NK-92 (cell line): ENCODE measurements around the gene KCNIP4.

Experiments used
- DNase-seq: peaks from one replicate; lab custom pipeline; 2025; ENCODE audit not compliant: unreplicated experiment; lab: John Stamatoyannopoulos, UW

Gene KCNIP4

DNA sequence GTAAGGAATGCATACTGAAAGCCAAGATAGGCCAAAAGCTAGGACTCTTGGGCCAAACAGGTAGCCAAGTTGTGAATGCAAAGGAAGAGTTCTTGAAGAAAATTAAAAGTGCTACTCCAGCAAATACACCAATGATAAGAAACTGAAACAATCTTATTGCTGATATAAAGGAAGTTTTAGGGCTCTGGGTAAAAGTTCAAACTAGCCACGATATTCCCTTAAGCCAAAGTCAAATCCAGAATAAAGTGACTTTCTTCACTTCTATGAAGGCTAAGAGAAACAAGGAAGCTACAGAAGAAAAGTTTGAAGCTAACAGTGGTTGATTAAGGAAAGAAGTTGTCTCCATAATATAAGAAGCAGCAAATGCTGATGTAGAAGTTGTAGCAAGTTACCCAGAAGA lies 850.7 kb downstream of the KCNIP4 start:
- no peak for DNase-seq

DNA sequence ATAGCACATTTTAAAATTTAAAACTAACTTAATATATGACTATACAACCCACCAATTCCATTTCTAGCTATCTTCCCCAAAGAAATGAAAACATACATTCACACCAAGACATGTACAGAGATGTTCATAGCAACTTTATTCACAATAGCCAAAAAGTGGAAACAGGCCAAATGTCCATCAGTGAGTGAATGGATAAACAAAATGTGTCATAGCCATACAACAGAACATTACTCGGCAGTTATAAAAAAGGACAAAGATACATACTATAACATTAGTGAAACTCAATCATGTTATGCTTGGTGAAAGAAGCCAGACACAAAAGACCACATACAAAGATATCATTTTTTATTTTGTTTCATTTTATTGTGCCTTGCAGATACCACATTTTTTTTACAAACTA lies 851.5 kb downstream of the KCNIP4 start:
- no peak for DNase-seq

DNA sequence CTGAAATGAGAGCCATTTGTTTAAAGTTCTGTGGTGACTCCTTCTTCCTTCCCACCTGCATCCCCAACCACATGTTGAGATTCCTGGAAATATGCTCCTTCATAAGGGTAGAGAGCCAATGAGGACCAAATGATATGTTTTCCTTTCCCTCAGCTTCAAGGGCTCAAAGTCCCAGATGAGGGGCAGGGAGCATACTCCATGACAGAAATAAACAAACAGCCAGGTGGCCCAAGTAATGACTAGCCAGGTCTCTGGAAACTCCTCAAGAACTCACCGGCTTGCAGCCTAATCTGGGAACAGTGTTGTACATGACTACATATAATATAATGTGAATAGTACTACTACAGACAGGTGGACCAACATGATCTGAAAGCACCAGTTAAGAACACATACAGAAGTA lies 856.0 kb downstream of the KCNIP4 start:
- no peak for DNase-seq

DNA sequence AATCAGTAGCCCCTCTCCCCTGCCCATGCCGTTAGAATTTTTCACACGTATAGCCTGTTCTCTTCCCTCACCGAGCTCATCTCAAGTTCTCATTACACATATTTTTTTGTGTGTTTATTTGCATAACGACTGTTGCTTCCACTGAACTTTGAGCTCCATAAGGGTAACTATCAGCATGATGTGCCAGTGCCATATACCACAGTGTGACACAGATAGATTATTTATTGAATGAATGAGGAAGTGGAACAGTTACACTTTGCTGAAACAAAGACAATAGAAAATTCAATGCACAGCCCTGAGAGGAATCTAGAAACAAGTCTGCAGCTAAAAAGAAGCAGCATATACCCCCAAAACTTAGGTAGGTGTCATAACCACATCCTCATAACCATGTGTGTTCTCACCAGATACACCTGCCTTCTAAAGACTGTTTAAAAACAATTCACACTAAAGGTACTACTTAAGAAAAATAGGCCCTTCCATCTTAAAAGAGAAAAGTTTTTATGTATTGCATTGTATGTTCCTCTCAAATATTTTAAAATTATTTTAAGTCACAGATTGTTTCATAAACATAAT lies 858.4 kb downstream of the KCNIP4 start:
- no peak for DNase-seq

DNA sequence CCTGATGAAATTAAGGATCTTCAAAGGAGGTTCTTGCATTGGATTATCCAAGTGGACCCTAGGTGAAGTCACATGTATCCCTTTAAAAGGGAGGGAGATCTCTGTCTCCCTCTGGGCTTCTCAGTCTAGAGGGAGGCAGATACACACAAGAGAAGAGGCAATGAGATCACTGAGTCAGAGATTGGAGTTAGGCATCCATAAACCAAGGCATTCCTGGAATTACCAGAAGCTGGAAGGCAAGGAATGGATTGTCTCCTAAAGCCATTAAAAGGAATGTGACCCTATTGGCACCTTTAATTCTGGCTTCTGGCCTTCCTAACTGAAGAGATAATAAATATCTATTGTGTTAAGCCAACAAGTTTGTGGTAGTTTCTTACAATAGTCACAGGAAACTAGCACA lies 865.2 kb downstream of the KCNIP4 start:
- no peak for DNase-seq

DNA sequence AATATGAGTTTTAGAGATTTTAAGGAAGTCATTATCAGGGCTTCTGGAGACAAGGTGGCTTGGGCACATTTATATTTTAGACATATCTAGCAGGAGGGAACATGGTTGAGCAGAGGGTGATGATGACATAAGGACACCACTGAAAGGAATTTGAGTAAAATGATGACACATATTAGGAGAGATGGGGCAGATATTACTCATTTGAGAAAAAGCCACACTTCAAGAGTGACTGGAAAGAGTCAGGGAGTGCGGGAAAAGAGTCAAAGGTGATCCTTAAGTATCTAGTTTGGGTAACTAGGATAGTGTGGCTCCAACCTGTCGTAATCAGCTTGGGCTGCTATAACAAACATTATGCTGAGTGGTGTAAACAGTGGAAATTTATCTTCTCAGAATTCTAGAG lies 870.6 kb downstream of the KCNIP4 start:
- no peak for DNase-seq

DNA sequence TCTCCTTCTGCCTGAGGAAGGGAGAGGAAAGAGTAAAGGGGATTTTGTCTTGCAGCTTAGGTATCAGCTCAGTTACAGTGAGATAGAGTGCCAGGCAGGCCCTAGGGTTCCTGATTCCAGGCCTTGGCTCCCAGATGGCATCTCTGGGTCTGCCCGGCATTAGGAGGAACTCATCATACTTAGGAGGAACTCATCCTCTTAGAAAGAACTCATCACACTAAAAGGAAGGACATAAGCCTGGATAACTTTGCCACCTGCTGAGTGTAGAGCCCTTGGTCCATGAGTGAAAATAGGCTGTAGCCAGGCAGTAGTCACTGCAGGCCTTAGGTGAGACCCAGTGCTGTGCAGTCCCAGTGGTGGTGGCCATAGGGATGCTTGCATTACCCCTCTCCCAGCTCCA lies 881.2 kb downstream of the KCNIP4 start:
- no peak for DNase-seq

DNA sequence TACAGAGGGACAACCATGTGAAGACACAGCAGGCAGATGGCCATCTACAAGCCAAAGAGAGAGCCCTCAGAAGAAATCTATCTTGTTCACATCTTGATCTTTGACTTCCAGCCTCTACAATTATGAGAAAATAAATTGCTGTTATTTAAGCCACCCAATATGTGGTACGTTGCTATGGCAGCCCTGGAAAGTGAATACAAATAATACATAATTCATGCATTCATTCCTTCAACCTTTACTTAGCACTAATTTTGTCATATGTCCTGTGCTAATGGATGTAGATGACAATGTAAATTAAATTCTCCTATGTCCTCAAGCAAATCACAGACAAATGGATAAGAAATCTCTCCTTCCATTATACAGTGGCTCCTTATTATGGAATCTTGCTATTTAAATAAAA lies 886.7 kb downstream of the KCNIP4 start:
- DNase-seq, result no peak

DNA sequence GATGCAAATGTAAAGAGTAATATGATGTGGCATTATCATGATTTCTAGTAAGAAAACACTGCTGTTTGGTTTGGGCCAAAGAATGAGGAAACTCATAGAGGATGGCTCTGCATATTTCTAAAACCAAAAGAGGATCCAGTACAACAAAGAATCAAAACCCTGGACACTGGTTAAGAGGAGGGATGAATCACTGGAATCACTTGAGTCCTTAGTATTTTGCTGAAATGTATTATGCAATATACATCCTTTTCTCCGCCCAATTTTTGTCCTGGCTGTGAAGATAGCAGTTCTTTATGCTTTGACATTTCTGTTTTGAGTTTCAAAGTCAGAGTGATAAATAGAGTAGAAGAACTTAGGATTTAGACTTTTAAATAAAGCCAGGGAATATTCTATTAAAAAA lies 902.4 kb downstream of the KCNIP4 start:
- DNase-seq, result no peak

DNA sequence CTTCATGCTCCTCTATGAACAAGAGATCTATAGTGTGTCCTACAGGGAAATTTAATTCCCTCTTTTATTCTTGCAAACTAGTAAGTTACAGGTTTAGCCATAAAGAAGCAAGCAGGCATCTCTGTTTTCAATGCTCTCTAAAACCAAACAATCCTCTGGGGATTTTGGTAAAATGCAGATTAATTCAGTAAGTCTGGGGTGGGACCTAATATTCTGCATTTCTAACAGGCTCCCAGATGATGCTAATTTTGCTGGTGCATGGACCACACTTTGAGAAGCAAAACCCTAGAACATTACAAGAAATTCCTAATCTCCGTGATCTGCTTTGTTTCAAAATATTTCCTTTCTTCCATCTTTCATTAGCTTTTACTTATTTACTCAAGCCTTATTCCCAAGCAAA lies 903.5 kb downstream of the KCNIP4 start:
- no peak for DNase-seq

DNA sequence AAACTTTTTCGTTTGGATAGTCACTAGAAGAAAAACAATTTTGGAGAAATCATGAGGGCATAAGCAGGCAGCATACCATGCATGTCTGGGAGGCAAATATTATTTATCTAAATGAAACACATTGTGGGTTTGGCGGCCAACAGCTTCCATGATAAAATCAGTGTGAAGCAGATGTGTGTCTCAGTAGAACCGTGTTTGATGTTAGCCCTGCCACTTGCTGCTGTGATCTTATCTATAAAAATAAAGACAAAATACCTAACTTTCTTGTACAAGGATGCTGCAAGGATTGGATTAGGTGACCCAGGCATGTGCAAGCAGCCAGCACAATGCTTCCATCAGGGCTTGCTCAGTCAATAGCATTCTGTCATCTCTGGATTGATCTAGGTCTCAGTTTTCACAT lies 906.9 kb downstream of the KCNIP4 start:
- no peak for DNase-seq

DNA sequence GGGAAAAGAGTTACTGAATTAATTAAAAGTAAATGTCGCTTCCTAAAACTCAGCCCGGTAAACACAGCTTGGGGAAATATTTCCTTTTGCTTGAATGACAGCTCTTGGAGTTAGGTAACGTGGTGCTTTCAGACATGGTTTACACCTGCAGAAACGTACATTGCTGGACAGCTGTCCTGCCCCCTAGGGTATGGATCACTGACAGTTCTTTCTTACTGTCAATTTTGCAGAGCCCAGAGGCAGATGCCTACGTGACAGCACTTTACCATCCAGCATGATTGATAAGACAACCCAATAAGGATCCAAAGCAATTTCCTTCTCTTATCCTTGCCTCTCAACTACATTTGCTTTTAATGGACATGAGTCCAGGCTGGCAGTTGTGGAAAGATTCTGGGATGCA lies 913.8 kb downstream of the KCNIP4 start:
- no peak for DNase-seq

DNA sequence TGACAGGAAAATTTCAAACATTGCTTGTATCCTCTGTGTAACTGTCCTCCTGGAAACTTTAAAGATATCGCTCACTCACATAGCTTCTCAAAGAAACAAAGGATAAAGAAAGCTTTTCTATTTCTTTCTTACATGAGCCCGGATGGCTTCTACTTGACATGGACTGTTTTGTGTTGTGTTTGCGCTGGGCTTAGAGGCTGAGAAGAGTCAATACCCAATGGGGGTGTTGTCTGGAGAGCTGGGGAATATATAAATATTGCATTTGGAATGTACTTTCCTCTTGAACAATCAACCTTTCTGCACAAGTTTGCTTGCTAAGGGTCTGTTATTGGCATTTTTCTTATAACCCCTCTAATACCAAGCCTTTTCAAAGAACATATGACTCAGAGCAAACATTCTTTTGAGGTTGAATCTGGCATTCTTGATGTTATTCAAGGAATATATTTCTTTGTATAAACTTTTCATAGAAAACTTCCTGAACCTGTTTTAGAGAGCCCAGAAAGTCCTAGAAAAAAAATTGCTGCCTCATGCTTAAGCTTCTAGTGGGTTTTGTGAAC lies 916.4 kb downstream of the KCNIP4 start:
- no peak for DNase-seq

DNA sequence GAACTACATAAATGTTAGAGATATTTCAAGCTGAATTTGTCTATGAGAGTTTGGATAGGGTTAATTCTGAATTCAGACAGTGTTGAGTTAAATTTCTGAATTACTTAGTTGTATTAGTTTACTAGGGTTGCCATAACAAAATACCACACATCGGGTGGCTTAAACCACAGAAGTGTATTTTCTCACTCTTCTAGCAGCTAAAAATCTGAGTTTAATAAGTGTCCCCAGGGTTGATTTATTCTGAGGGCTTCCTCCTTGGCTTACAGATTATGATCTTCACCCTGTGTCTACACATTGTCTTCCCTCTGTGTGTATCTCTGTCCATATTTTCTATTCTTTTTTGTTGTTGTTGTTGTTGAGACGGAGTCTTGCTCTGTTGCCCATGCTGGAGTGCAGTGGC lies 929.8 kb downstream of the KCNIP4 start:
- no peak for DNase-seq

DNA sequence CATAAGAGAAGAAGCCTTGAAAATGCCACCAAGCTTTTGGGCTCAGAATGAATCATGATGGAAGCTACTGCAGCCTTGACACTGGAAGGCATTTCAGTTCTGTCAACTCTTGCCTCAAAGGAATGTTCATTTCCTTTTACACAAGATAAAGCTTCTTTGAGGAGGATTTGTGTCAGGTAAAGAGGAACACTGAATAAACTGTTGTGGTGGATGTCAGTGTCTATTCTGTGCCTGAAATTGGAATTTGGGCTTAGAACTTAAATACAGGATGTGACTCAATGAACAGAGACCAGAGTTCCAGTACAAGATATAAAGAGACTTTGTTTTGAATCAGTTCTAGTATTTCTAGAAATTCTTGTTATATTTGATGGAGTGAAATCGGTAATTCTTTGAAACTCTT lies 935.1 kb downstream of the KCNIP4 start:
- no peak for DNase-seq

DNA sequence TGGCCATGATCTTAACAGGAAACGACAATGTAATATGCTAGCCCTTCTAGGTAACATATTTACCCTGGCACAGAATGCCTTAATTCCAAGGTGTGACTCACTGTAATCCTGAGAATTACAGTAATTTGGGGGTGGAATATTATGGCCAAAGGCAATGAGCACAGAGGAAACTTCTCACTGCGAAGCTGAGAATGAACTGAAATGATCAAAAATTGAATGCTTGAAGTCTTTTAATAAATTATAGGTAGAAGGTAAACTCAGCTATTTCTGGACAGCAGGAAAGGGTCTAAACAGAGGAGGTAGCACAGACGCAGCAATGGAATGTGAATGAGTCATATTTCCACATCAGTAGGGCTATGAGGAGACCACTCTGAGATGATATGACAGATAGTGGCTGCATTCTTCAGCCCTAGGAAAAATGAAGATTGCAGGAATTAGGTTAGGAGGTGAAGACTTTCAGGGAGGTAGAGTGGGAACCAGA lies 935.7 kb downstream of the KCNIP4 start:
- DNase-seq, result no peak

DNA sequence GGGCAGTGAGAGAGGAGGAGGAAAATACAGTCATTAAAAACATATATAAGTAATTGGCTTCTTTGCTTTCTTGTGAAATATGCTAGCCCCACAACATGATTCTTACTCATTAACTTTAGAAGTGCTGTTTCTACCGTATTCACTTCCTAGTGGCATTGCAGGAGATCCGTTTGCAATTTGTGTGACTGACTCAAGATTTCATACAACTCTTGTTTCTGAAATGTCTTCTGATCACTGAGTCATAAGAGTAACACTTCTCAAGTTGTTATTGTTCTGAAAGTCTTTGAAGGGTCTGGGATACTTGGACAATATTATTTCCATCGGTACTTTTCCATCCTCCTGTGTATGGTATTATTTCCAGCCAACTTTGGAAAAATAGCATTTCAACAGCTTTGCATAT lies 937.5 kb downstream of the KCNIP4 start:
- DNase-seq, result no peak

DNA sequence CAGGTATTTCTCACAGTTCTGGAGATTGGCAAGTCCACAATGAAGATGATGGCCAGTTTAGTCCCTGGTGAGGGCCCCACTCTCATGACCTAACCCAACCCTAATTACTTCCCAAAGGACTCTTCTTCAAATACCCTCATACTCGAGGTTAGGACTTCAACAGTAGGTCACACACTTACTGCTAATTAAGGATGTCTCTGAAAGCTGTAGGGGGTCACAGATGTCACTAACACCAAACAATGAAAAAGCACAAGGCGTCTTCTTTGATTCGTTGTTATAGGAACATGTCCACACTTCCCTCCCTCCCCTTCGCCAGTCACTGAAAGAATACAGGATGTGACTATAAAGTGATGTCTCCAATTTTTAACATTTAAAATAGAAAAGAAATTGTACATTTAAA lies 938.6 kb downstream of the KCNIP4 start:
- no peak for DNase-seq

DNA sequence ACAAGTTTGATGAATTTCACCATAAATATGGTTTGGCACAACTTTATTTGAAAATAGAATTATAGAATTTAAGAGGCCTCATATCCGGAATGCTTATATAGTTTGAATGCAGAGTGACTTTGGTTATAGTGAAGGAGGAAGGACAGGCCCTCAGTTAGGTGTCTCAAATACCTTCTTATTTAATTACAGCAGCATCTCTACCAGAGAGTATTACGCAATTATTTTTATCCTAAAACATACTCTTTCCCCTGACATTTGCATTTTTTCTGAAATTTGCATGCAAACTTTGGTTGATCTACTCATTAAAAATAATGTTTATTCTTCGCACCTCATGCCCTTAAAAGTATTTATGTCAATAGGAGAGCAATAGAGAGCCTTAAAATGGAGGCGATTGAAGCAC lies 942.9 kb downstream of the KCNIP4 start:
- DNase-seq, result no peak

DNA sequence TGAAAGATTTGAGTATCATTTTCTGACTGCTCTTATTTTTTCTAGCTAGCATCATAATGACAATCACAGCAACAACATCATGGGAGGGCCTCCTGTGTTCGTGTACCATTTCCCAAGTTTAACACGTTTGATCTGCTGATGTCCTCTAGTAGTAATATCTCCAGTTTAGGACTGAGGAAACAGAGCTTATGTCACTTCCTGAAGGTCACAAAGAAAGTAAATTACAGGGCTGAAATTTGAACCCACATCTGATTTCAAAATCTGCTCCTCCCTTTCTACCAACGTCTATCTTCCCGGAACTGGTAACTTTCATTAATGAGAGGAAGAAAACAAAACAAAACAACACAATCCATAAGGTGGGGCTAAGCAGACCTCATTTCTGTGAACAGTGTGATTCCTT lies 945.6 kb downstream of the KCNIP4 start:
- no peak for DNase-seq

DNA sequence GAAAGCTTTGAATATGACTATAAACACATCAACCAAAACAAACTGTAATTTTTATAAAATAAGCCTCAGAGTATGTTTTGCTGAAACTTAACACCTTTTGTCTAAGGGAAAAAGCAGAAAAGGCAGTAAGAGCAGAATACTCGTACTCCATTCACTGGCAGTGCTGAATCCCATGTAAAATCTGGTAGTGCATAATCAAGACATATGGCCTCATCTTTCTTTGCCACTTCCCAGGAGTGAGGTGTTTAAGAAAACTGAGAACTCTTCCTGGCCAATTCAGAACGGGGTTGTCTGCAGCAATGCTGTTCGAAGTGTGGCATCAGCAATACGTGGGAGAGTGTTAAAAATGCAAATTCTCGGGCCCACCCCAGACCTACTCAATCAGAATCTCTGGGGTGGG lies 946.3 kb downstream of the KCNIP4 start:
- no peak for DNase-seq

DNA sequence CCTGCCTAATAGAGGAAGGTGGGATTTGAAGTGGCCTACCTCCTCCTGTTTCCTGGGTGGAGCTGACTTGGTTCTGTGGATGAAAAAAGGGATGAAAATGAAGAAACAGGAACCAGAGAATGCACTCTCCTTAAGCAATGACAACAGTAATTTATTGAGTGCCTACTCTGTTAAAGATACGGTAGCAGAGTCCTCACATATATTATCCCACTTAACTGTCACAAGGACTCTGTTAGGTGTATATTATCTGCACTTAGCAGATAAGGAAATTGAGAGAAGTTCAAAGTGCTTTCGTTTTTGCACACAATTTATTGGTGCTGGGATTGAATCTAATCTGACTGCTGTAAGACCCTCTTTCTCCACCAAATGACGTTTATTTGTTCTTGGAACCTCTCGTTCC lies 947.1 kb downstream of the KCNIP4 start:
- DNase-seq, result no peak

DNA sequence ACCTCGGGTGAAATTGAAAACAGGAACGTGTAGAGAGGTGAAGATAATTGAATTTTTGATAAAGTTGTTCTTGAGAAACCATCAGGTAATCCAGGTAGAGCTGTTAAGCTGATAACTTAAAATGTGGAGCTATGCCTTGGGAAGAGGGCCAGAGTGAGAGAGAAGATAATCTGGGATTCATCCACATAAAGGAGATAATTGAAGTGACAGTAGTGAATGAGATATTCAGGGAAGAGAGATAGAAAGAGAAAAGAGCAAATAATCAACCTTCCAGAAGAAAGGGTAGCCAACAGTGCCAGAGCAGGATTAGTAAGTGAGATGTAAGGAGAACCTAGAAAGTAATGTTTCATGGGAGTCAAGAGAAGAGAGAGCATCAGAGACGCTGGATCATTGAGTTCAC lies 950.7 kb downstream of the KCNIP4 start:
- no peak for DNase-seq
